Stimulated activated CD8-positive, alpha-beta memory T cell treated with anti-CD3 and anti-CD28 coated beads, Interleukin-12 subunit alpha, Interleukin-12 subunit beta, amount 100 ng/mL, for 24 hours (primary cell): ENCODE measurements around the gene HOXA6.

Experiments
- DNase-seq: peaks from one replicate; pipeline ENCODE4 v3.0.0-alpha.2; 2020; ENCODE audit errors: extremely low read depth

The HOXA6 gene

GRCh38 chr7:27139334-27140125 lies 8.0 kb downstream of the HOXA6 start:
- DNase-seq: no peak

GRCh38 chr7:27138985-27139333 lies 8.6 kb downstream of the HOXA6 start:
- DNase-seq: no peak

DNA sequence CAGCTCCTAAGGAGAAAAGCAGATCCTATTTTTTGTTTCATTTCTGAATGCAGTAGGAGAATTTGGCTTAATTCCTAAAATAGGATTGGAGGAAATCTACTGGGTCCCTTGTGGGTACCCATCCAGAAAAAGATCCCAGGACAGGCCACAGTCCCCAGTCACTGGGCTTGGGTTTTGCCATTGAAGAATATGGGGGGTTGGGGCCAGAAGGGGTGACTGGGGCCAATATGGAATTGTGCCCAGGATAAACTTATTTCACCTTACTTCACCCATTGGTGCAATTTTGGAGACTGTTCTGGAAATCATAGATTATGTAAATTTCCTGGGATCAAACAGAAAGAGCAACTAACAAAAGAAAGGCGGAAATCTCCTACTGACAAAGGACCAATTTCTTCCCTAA lies 9.1 kb downstream of the HOXA6 start:
- no peak for DNase-seq

DNA sequence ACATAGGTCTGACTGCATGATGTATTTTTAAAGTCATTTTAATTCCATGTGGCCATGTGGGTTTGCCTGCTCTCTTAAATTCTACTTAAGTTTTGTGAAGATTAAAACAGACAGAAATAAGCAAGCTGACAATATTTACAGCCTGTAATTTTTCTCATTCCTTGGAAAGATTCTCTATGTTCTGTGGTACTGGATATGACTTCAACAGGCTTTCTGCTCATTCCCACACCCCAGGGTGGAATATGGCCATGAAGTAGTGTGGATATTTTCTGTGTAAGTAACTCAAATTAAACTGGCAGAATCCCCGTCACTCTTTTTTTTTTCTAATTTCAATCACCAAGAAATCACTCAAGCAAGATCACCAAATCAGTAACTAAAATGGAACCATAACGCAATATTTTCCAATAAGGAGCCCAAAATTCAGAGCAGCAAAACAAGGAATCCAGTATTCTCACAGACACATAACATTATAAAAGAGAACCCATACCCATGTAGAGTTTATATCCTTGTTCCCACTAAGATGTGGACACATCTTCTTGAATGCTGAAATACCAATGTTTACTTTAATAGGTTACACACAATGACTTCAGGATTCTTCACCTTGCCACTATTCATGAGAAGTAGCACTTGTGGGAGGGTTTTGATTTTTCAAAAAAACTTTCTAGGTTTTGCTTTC lies 9.8 kb downstream of the HOXA6 start:
- DNase-seq: no peak

DNA sequence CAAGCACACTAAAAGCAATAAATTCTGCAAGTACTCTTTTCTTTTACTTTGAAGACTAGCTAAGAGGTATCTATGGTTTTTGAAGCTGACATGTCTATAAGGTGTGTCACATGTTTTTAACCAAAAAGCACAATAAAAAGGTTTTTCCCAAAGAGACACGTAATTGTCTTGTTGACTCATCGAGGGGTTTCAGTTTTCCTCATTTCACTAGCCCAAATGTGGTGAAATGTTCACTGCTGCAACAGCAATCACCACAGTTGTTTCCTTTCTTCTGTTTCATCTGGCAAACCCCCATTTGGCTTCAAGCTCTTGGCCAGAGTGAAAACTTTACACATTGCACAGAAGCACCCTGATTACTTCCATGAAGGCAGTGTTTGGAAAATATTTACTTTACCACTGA lies 13.2 kb downstream of the HOXA6 start:
- DNase-seq: no peak

DNA sequence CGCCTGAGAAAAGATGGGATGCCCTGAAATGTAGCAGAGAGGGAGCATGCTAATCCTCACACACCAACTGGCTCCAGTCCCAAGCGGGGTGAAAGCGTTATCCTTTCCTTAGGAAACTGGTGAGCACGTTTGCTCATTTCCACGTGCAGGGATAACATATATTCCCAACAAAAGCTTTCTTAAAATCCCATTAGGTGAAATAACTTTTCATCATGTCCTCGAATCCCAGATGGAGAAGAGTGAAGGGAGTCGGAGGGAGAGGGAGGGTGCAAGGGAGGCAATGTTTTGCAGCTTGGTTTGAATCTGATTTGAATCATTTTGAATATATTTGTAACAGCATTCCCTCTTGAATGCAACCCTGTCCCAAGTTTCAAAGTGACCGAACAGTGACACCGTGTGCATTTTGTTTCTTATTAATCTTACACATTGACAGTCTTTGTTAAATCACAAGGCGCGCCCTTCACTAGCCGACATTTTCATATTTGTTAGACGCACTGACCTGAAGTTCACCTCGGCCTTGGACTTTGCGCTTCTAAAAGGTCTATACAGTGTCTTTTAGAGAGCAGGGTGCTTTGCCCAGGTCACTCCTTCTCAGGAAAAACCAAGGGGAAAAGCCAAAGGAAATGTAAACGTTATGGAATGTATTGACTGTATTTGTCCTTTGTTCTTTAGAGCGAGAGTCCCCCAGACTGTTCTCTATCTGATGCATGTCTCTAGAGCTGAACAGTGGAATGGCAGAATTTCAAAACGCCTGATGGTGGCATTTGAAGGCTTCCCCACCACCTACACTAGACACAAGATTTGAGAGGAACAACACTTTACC lies 14.0 kb downstream of the HOXA6 start:
- no peak for DNase-seq

DNA sequence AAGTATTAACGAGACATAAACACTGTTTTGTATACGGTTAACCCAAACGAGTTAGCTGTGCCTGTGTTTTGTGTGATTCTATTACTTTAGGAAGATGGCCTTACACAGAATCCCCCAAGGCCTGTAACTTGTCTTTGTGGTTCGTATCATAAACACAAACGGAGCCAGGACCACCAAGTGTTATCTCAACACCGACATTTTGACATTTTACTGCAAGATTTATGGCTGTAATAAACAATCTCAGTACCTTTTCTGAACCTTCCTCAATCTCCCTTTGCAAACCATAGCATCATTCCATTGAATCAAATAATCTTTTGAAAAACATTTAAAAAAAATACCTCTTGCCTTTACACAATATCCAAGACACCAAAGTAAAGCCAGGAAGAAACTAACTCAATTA lies 14.6 kb downstream of the HOXA6 start:
- DNase-seq: no peak

DNA sequence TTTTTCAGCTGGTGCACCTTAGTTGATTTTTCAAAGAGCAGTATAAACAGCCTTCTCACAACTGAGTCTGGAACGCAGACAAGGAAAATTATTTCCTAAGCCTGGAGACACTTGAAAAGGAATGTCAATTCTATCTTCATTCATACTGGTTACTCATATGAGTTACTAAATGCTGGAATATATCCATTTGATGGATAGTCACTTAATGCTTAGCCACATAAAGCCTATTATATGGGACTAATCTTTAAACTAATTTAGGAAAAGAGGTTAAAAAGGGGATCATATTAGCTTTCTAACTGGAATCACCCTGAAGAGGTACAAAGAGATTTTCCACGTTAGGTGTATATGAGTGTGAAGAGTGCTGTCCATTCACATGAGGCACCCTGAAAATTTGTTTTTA lies 15.4 kb downstream of the HOXA6 start:
- DNase-seq: no peak

DNA sequence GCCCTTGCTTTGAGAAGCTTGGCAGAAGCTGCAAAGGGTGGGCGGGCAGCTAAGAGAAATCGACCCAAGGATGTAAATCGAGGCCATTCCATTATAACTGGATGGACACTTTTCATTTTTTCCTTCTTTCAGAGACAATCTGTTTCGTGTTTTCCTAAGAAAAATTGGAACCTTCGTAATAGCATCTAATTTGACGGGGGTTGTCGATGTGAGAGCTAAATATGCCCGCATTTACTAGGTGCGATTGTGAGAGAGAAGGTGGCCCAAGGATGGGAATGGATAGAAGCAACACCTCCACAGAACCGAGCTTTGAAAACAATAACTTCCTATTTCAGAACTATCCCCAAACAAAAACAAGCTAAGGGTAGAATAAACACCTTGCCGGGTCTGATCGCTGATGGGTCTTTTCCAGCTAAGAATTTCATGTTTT lies 16.2 kb downstream of the HOXA6 start:
- no peak for DNase-seq

DNA sequence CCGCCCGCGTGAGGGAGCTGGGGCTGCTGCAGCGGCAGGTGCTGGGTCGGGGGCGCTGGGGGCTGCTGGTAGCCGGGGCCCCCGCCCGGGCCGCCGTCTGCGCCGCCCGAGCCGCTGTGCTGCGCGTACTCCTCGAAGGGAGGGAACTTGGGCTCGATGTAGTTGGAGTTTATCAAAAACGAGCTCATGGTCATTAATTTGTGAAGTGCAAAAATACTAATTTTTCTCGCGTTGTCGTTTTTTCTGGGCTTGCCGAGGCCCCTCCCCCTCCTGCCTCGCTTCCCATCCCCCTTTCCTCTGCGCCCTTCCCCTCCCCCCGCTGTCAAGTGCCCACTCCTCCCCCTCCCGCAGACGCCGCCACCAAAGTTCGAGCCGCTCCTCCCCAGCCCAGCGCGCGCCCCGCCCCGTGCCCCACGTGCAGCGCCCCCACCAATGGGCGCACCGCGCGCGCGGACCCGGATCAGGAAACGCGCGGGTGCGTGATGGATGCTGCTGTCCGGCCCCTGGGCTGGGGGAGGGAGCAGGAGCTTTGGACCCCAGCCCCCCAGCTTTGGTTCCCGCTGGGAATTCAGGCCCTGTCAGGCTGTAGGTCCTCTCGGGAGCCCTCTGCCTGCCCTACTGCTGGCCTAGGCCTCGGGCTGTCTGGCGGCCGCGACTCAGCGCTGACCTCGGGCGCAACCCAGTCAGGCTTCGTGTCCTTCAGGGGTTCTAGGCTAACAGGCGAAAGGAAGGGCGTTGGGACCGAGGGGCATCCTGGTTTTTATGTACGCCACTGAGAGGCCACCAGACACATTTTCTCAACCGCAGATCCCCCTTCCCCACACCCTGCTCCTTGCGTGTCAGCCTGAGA lies 16.8 kb downstream of the HOXA6 start, which contains the start of gene HOXA4:
Gene HOXA4 (minus strand): TSS at position 218 of the 850 bp plus-strand sequence. CDS start 24 bp downstream, at position 194.
- peak; percentile 26 for DNase-seq

DNA sequence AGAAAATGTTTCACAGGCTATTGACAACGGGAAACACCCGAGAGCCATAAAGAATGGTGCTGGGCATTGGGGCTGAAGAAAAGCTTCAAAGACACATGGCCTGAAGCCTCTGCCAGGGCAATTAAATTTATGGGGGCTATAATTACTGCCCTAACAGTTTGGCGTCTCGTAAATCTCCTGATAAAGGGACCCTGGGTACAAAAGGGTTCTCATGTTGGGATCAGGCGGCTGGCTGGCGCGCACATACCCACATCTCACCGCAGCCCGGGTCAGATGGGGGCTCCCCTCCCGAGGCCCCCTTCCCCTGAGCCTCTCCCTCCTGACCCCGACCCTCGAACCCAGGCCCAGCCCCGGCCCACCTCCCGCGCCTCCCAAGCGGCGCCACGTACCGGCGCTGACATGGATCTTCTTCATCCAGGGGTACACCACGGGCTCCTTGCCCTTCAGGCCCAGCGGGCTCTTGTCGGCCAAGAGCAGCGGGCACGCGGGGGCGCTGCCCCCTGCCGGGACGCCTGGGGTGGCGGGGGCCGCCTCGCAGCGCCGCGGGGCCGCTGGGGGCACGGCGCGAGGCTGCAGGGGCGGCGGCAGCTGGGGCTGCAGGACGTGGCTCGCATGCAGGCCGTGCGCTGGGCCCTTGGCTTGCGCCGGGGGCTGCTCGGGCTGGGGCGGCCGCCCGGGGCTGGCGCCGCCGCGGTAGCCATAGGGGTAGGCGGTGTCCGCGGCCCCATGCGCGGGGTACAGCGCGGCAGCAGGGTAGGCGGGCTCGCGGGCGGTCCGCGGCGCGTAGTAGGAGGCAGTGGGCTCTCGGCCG lies 17.6 kb downstream of the HOXA6 start:
- no peak for DNase-seq

GRCh38 chr7:27128776-27129728 lies 18.5 kb downstream of the HOXA6 start:
- DNase-seq: no peak

GRCh38 chr7:27128034-27128433 lies 19.5 kb downstream of the HOXA6 start:
- no peak for DNase-seq

- no peak for DNase-seq
Measured at GRCh38 chr7:27126596-27127327, 20.8 kb downstream of the HOXA6 start.

- DNase-seq: no peak
Measured at GRCh38 chr7:27125986-27126394, 21.6 kb downstream of the HOXA6 start.

GRCh38 chr7:27124902-27125689 lies 22.5 kb downstream of the HOXA6 start:
- DNase-seq: no peak

- no peak for DNase-seq
Measured at GRCh38 chr7:27124096-27124901, 23.3 kb downstream of the HOXA6 start.
